Smooth muscle cell (in vitro differentiated cells): ENCODE results near the gene CDKL2. TPM values are rescaled to one million over a fixed set of nuclear protein-coding genes. Genes with fewer than 3 reads are reported as not detected.

ENCODE experiments used
- DNase-seq: peaks from one replicate; lab custom pipeline; 2025; ENCODE audit not compliant: unreplicated experiment; lab: John Stamatoyannopoulos, UW
- H2AFZ ChIP-seq: fragments of 200-600 bp; sonication (generic); 2 replicates; pipeline ENCODE4 v1.6.0; 2016; ENCODE audit warnings: antibody characterized with exemption, low read depth, mild to moderate bottlenecking
- H3F3A ChIP-seq: fragments of 200-600 bp; sonication (generic); 2 replicates; pipeline ENCODE4 v1.6.0; 2017; ENCODE audit warnings: antibody characterized with exemption, low read depth
- H3K27ac ChIP-seq: fragments of 200-600 bp; sonication (generic); 2 replicates; pipeline ENCODE4 v1.5.1; 2016; ENCODE audit warnings: low read depth, mild to moderate bottlenecking
- H3K27me3 ChIP-seq: fragments of 200-600 bp; sonication (generic); 2 replicates; pipeline ENCODE4 v1.6.1; 2016; ENCODE audit warnings: low read depth, mild to moderate bottlenecking
- H3K36me3 ChIP-seq: fragments of 200-600 bp; sonication (generic); 2 replicates; pipeline ENCODE4 v1.5.1; 2016; ENCODE audit warnings: low read depth
- H3K4me1 ChIP-seq: fragments of 200-600 bp; sonication (generic); 2 replicates; pipeline ENCODE4 v1.5.1; 2016; ENCODE audit warnings: low read depth
- H3K4me2 ChIP-seq: fragments of 200-600 bp; sonication (generic); 2 replicates; pipeline ENCODE4 v1.6.0; 2016; ENCODE audit warnings: mild to moderate bottlenecking
- H3K4me3 ChIP-seq: fragments of 200-600 bp; sonication (generic); 2 replicates; pipeline ENCODE4 v1.5.1; 2016; ENCODE audit warnings: mild to moderate bottlenecking
- H3K79me2 ChIP-seq: fragments of 200-600 bp; sonication (generic); 2 replicates; pipeline ENCODE4 v1.6.0; 2016; ENCODE audit warnings: low read depth, mild to moderate bottlenecking
- H3K9ac ChIP-seq: fragments of 200-600 bp; sonication (generic); 2 replicates; pipeline ENCODE4 v1.6.0; 2016; ENCODE audit warnings: low read depth
- H3K9me3 ChIP-seq: fragments of 200-600 bp; sonication (generic); replicated peaks from 2 replicates; pipeline ENCODE4 v1.5.1; 2016; ENCODE audit warnings: low read depth
- H4K20me1 ChIP-seq: fragments of 200-600 bp; sonication (generic); 2 replicates; pipeline ENCODE4 v1.6.0; 2016; ENCODE audit warnings: low read depth
- WGBS: methylation state at CpG from one replicate; pipeline ENCODE4 v1.1.7; 2016; ENCODE audit warnings: low lambda C conversion rate; 5-methylcytosine and 5-hydroxymethylcytosine counted together
- polyA plus RNA-seq: library from polyadenylated mRNA; unstranded; fragments of >200 nt; fragmentation: Nextera tagmentation; extraction: Ambion mirVana; gene quantifications from 2 replicates; pipeline ENCODE4 v1.2.1, GENCODE V29; 2016
- total RNA-seq: library from RNA; depleted of rRNA; stranded (reverse); fragments of >200 nt; gene quantifications from 2 replicates; pipeline ENCODE4 v1.2.3, GENCODE V29; 2014
- TF ChIP-seq, protein P1 (sequence below): fragments of 200-600 bp; sonication (generic); IDR thresholded peaks from 2 replicates; pipeline ENCODE4 v1.5.1; 2017; ENCODE audit warnings: borderline replicate concordance, mild to moderate bottlenecking, antibody characterized with exemption; ENCODE audit not compliant: insufficient read depth, poor library complexity, severe bottlenecking

The CDKL2 gene
- total and polyA plus RNA-seq, 2 experiments from 2014 or later, result 0.58 to 1.4 TPM

DNA sequence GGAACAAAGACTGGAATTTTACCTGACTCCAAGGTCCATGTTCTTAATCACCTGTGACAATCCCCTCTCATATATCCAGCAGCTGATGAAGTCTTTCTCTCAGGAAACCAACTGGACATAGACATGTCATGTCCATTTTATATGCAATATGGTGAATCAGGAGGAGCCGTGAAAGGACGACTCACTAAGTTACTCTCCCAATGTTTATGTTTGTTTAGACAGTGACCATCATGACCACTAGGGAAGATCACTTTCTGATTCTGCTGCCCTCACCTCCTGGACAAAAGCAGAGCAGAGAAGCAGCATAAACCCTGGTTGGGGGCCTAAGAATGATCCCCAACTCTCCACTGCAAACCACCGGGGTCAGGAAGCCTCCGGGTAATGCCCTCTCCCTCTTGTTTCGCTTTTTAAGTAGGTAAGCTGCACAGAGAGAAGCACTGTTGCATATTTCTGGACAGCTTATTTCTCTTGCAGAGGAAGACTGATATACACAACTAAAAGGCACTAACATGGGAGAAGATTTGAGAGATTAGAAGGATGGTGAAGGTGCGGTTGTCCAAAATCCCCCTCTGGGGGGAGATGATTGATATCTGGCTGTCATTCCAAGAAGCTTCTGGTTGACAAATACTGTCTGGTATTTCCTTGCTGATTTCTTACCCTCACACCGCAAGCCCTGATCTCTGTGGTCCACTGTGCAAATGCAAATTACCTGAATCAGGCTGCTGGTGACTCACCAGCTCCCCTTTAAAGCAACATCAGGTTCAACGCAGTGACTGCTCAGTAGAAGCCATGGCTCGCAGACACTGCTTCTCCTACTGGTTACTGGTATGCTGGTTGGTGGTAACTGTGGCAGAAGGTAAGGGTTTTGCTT lies 74.8 kb downstream of the CDKL2 start, which contains the start of gene ODAPH:
ODAPH (plus strand) TSS at position 773 of the 871 bp plus-strand sequence; CDS start at position 790, 17 bp downstream.
- Histone ChIP-seq H3K79me2 (no peaks in the 10 kb centered on the region), H3K4me1 (no peaks in the 10 kb centered on the region), H4K20me1 (no peaks in the 10 kb centered on the region), H3K27ac (peak within 1 kb of the TSS; percentile 92), H3K4me2 (peak within 1 kb of the TSS; percentile 75), H3K27me3 (no peaks in the 10 kb centered on the region), H3K9me3 (no peaks in the 10 kb centered on the region), H3K36me3 (no peaks in the 10 kb centered on the region), H3K4me3 (peak within 1 kb of the TSS; percentile 33), H3K9ac (peak within 1 kb of the TSS; percentile 85), H3F3A (peaks cover 9% of the 10 kb centered on the region), H2AFZ (peak within 1 kb of the TSS; percentile 38)
- TF ChIP-seq, protein P1, sequence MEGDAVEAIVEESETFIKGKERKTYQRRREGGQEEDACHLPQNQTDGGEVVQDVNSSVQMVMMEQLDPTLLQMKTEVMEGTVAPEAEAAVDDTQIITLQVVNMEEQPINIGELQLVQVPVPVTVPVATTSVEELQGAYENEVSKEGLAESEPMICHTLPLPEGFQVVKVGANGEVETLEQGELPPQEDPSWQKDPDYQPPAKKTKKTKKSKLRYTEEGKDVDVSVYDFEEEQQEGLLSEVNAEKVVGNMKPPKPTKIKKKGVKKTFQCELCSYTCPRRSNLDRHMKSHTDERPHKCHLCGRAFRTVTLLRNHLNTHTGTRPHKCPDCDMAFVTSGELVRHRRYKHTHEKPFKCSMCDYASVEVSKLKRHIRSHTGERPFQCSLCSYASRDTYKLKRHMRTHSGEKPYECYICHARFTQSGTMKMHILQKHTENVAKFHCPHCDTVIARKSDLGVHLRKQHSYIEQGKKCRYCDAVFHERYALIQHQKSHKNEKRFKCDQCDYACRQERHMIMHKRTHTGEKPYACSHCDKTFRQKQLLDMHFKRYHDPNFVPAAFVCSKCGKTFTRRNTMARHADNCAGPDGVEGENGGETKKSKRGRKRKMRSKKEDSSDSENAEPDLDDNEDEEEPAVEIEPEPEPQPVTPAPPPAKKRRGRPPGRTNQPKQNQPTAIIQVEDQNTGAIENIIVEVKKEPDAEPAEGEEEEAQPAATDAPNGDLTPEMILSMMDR, result peak; percentile 8
- 44% methylated on average over 9 of the region's 9 CpGs for WGBS
- DNase-seq, result no peak

DNA sequence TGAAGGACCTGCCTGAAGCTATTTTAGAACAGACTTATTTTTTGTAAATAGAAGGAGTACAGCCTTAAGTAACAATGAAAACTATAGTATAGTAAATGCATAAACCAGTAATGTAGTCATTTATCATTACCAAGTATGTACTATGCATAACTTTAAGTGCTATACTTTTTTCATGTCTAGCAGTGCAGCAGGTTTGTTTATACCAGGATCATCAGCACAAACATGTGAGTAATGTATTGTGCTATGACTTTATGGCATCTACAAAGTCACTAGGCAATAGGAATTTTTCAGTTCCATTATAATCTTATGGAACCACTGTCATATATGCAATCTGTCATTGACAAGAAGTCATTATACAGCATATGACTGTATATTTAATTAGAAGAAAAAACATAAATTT lies 77.9 kb downstream of the CDKL2 start:
- Histone ChIP-seq H3K9me3 (no peaks in the 10 kb centered on the region), H3K4me3 (no peak overlapping the region), H2AFZ (no peak overlapping the region), H3K4me2 (no peak overlapping the region), H3F3A (peaks cover 9% of the 10 kb centered on the region), H3K36me3 (no peaks in the 10 kb centered on the region), H3K9ac (no peak overlapping the region), H3K79me2 (no peaks in the 10 kb centered on the region), H3K4me1 (no peaks in the 10 kb centered on the region), H4K20me1 (no peaks in the 10 kb centered on the region), H3K27me3 (no peaks in the 10 kb centered on the region), H3K27ac (no peak overlapping the region)
- TF ChIP-seq, protein P1, result no peak
- DNase-seq, result no peak

DNA sequence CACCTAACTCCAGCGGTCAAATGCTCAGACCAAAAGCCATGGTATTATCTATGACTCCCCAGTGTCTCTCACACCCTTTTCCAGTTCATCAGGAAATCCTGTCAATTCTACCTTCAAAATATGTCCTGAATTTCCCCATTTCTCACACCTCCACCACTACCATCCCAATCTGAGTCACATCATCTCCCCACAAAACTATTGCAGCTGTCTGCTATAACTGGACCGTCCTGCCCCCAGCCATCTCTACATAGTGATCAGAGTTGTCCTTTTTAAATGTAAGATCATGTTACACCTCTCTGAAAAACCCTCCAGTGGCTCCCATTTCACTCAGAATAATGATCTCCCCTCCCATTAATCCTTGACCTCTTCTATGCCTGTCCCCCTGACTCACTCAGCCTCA lies 81.3 kb downstream of the CDKL2 start:
- Histone ChIP-seq H2AFZ (no peak overlapping the region), H3K27ac (no peak overlapping the region), H4K20me1 (no peaks in the 10 kb centered on the region), H3K9ac (no peak overlapping the region), H3K9me3 (no peaks in the 10 kb centered on the region), H3K4me2 (no peak overlapping the region), H3K27me3 (no peaks in the 10 kb centered on the region), H3K4me1 (no peaks in the 10 kb centered on the region), H3K4me3 (no peak overlapping the region), H3K36me3 (no peaks in the 10 kb centered on the region), H3F3A (no peaks in the 10 kb centered on the region), H3K79me2 (no peaks in the 10 kb centered on the region)
- 83% methylated on average over 2 of the region's 2 CpGs for WGBS
- DNase-seq, result no peak
- TF ChIP-seq, protein P1, result no peak
